ENCODE data around the gene NELL1.

NELL1 gene

GRCh38 chr11:20795005-20795404, 125.6 kb downstream of the NELL1 start:
- Histone ChIP-seq H3K9me2 (replicated peaks; ENCODE audit: low read depth, low read length) (no peaks in the 10 kb centered on the region), H3K4me3 (ENCODE audit: low read length, poor library complexity, severe bottlenecking) (no peak overlapping the region), H4K20me1 (ENCODE audit: insufficient read depth, low read length, poor library complexity, severe bottlenecking) (no peaks in the 10 kb centered on the region), H3F3A (ENCODE audit: low read depth) (no peaks in the 10 kb centered on the region), H3K9ac (ENCODE audit: low read depth, low read length, poor library complexity, severe bottlenecking) (no peak overlapping the region), H3K9me3 (ENCODE audit: insufficient read depth, low read depth, low read length) (no peaks in the 10 kb centered on the region), H3K79me2 (ENCODE audit: insufficient read depth, low read length) (no peaks in the 10 kb centered on the region), H3K4me1 (ENCODE audit: insufficient read depth, low read length, poor library complexity, severe bottlenecking) (no peaks in the 10 kb centered on the region), H3K36me3 (ENCODE audit: insufficient read depth, low read length) (no peaks in the 10 kb centered on the region), H3K27me3 (ENCODE audit: insufficient read depth, low read length, poor library complexity, severe bottlenecking) (no peaks in the 10 kb centered on the region), H2AFZ (ENCODE audit: low read length) (no peak overlapping the region), H3K4me2 (ENCODE audit: low read depth, low read length, poor library complexity, severe bottlenecking) (no peak overlapping the region)
- TF ChIP-seq CTCF (conservative IDR thresholded peaks at IDR 0.05; ENCODE audit: low read length) (no peak), EZH2phosphoT487 (IDR thresholded peaks at IDR 0.05; ENCODE audit: borderline replicate concordance) (no peak)

- Histone ChIP-seq H3K27me3 (ENCODE audit: insufficient read depth, low read length, poor library complexity, severe bottlenecking) (no peaks in the 10 kb centered on the region), H3K4me2 (ENCODE audit: low read depth, low read length, poor library complexity, severe bottlenecking) (no peak overlapping the region), H3K9me2 (replicated peaks; ENCODE audit: low read depth, low read length) (no peaks in the 10 kb centered on the region), H4K20me1 (ENCODE audit: insufficient read depth, low read length, poor library complexity, severe bottlenecking) (no peaks in the 10 kb centered on the region), H3F3A (ENCODE audit: low read depth) (no peaks in the 10 kb centered on the region), H2AFZ (ENCODE audit: low read length) (no peak overlapping the region), H3K36me3 (ENCODE audit: insufficient read depth, low read length) (no peaks in the 10 kb centered on the region), H3K4me3 (ENCODE audit: low read length, poor library complexity, severe bottlenecking) (no peak overlapping the region), H3K4me1 (ENCODE audit: insufficient read depth, low read length, poor library complexity, severe bottlenecking) (no peaks in the 10 kb centered on the region), H3K9ac (ENCODE audit: low read depth, low read length, poor library complexity, severe bottlenecking) (no peak overlapping the region), H3K79me2 (ENCODE audit: insufficient read depth, low read length) (no peaks in the 10 kb centered on the region), H3K9me3 (ENCODE audit: insufficient read depth, low read depth, low read length) (no peaks in the 10 kb centered on the region)
- no peak for TF ChIP-seq CTCF (conservative IDR thresholded peaks at IDR 0.05; ENCODE audit: low read length)
- TF ChIP-seq EZH2phosphoT487 (IDR thresholded peaks at IDR 0.05; ENCODE audit: borderline replicate concordance) = no peak
Measured at GRCh38 chr11:20808328-20808727, 138.9 kb downstream of the NELL1 start.

GRCh38 chr11:20821046-20821445, 151.7 kb downstream of the NELL1 start:
- Histone ChIP-seq H3K9me3 (ENCODE audit: insufficient read depth, low read depth, low read length) (no peaks in the 10 kb centered on the region; the same call in 1 of the 2 replicates), H3K4me2 (ENCODE audit: low read depth, low read length, poor library complexity, severe bottlenecking) (no peak overlapping the region), H3K4me3 (ENCODE audit: low read length, poor library complexity, severe bottlenecking) (no peak overlapping the region), H3K4me1 (ENCODE audit: insufficient read depth, low read length, poor library complexity, severe bottlenecking) (no peaks in the 10 kb centered on the region), H3F3A (ENCODE audit: low read depth) (no peaks in the 10 kb centered on the region), H3K9me2 (replicated peaks; ENCODE audit: low read depth, low read length) (no peaks in the 10 kb centered on the region), H3K36me3 (ENCODE audit: insufficient read depth, low read length) (no peaks in the 10 kb centered on the region), H3K9ac (ENCODE audit: low read depth, low read length, poor library complexity, severe bottlenecking) (no peak overlapping the region), H4K20me1 (ENCODE audit: insufficient read depth, low read length, poor library complexity, severe bottlenecking) (no peaks in the 10 kb centered on the region), H2AFZ (ENCODE audit: low read length) (no peak overlapping the region), H3K79me2 (ENCODE audit: insufficient read depth, low read length) (no peaks in the 10 kb centered on the region), H3K27me3 (ENCODE audit: insufficient read depth, low read length, poor library complexity, severe bottlenecking) (no peaks in the 10 kb centered on the region)
- TF ChIP-seq CTCF (conservative IDR thresholded peaks at IDR 0.05; ENCODE audit: low read length) (no peak), EZH2phosphoT487 (IDR thresholded peaks at IDR 0.05; ENCODE audit: borderline replicate concordance) (no peak)
